Liver (tissue), 9 donors: ENCODE measurements around the gene SLC17A9. TPM values are rescaled to one million over a fixed set of nuclear protein-coding genes. Genes with fewer than 3 reads are reported as not detected.

Experiments used
- DNase-seq: peaks from one replicate; pipeline ENCODE4 v3.0.0-alpha.2; 2017; ENCODE audit warnings: low spot score
- H3K27ac ChIP-seq, 2 donors: one replicate each; pipeline ENCODE4 v1.7.0; 2013; ENCODE audit warnings: inconsistent platforms in 2 of 2, low read length in 2 of 2, control low read depth in 1 of 2, low read depth in 1 of 2, mild to moderate bottlenecking in 1 of 2
- H3K27me3 ChIP-seq, 4 donors: one replicate each; pipeline versions ENCODE4 v1.6.1 to v1.7.0; 2013; ENCODE audit warnings: low read length in 3 of 4, inconsistent platforms in 1 of 4, mild to moderate bottlenecking in 1 of 4, moderate library complexity in 1 of 4; ENCODE audit not compliant: control insufficient read depth in 4 of 4, insufficient read depth in 4 of 4
- H3K36me3 ChIP-seq, 4 donors: one replicate each; pipeline versions ENCODE4 v1.6.1 to v1.7.0; 2013; ENCODE audit warnings: low read length in 3 of 4, mild to moderate bottlenecking in 3 of 4, low read depth in 1 of 4, moderate library complexity in 1 of 4; ENCODE audit not compliant: control insufficient read depth in 4 of 4, insufficient read depth in 3 of 4
- H3K4me1 ChIP-seq, 4 donors: one replicate each; pipeline versions ENCODE4 v1.6.1 to v1.7.0; 2013; ENCODE audit warnings: low read length in 3 of 4, mild to moderate bottlenecking in 3 of 4, moderate library complexity in 1 of 4; ENCODE audit not compliant: control insufficient read depth in 4 of 4, insufficient read depth in 4 of 4
- H3K4me3 ChIP-seq, 3 donors: one replicate each; pipeline versions ENCODE4 v1.6.1 to v1.7.0; 2013; ENCODE audit warnings: low read length in 3 of 3, control low read depth in 1 of 3, low read depth in 1 of 3, mild to moderate bottlenecking in 1 of 3
- H3K9ac ChIP-seq, 2 donors: one replicate each; pipeline ENCODE4 v1.7.0; 2013; ENCODE audit warnings: low read length in 2 of 2, mild to moderate bottlenecking in 2 of 2, moderate library complexity in 2 of 2, control low read depth in 1 of 2, low read depth in 1 of 2
- H3K9me3 ChIP-seq, 4 donors: one replicate each; pipeline versions ENCODE4 v1.6.1 to v1.7.0; 2013; ENCODE audit warnings: low read length in 3 of 4; ENCODE audit not compliant: control insufficient read depth in 4 of 4
- CTCF ChIP-seq: fragments of 150-350 bp; IDR thresholded peaks from 2 replicates; pipeline ENCODE4 v1.5.1; 2017; ENCODE audit warnings: improper control_type of control experiment, low read depth, low read length; ENCODE audit not compliant: missing input control
- FOXA1 ChIP-seq: IDR thresholded peaks from 2 replicates; pipeline ENCODE4 v1.6.1; 2016; ENCODE audit warnings: antibody characterized with exemption
- FOXA2 ChIP-seq: IDR thresholded peaks from 2 replicates; pipeline ENCODE4 v1.6.1; 2016; ENCODE audit warnings: antibody characterized with exemption
- GABPA ChIP-seq, 2 donors: IDR thresholded peaks in 1 of 2; conservative IDR thresholded peaks in 1 of 2; 2 replicates each; pipeline ENCODE4 v1.6.1; 2016; ENCODE audit warnings: antibody characterized with exemption in 2 of 2, mild to moderate bottlenecking in 1 of 2, moderate library complexity in 1 of 2
- HNF4A ChIP-seq, 2 donors: conservative IDR thresholded peaks; 2 replicates each; pipeline ENCODE4 v1.6.1; 2016; ENCODE audit warnings: antibody characterized with exemption in 2 of 2, mild to moderate bottlenecking in 2 of 2
- HNF4G ChIP-seq: IDR thresholded peaks from 2 replicates; pipeline ENCODE4 v1.6.1; 2016; ENCODE audit warnings: antibody characterized with exemption
- MAX ChIP-seq: IDR thresholded peaks from 2 replicates; pipeline ENCODE4 v1.6.1; 2016; ENCODE audit warnings: antibody characterized with exemption
- NR2F2 ChIP-seq: IDR thresholded peaks from 2 replicates; pipeline ENCODE4 v1.6.1; 2016; ENCODE audit warnings: antibody characterized with exemption
- RAD21 ChIP-seq, 2 donors: IDR thresholded peaks; 2 replicates each; pipeline ENCODE4 v1.6.1; 2016; ENCODE audit warnings: antibody characterized with exemption in 2 of 2, mild to moderate bottlenecking in 2 of 2
- REST ChIP-seq: IDR thresholded peaks from 2 replicates; pipeline ENCODE4 v1.6.1; 2016; ENCODE audit warnings: antibody characterized with exemption, mild to moderate bottlenecking
- SP1 ChIP-seq: IDR thresholded peaks from 2 replicates; pipeline ENCODE4 v1.6.1; 2018; ENCODE audit warnings: antibody characterized with exemption, mild to moderate bottlenecking
- TAF1 ChIP-seq: conservative IDR thresholded peaks from 2 replicates; pipeline ENCODE4 v1.6.1; 2016; ENCODE audit warnings: antibody characterized with exemption, mild to moderate bottlenecking
- YY1 ChIP-seq: IDR thresholded peaks from 2 replicates; pipeline ENCODE4 v1.6.1; 2016; ENCODE audit warnings: antibody characterized with exemption, mild to moderate bottlenecking
- WGBS: extraction: QIAGEN DNeasy Blood & Tissue Kit; methylation state at CpG from one replicate; pipeline ENCODE4 v1.1.7; 2013; 5-methylcytosine and 5-hydroxymethylcytosine counted together
- polyA plus RNA-seq, 2 donors: library from polyadenylated mRNA; stranded (reverse) in 1 of 2; unstranded in 1 of 2; fragments of 200-250 nt in 1 of 2; fragments of >200 nt in 1 of 2; fragmentation: Nextera tagmentation in 1 of 2; extraction: Ambion mirVana in 1 of 2; gene quantifications; one replicate each; pipeline versions ENCODE4 v1.2.1 to v1.2.3, GENCODE V29; 2013 to 2015
- total RNA-seq, 2 donors: library from RNA; depleted of rRNA; stranded (reverse); fragments of >200 nt; gene quantifications; one replicate each; pipeline ENCODE4 v1.2.3, GENCODE V29; 2014
- donor health status: healthy.
- donor health status: healthy.
- donor health status: healthy.
- donor health status: healthy.
- donor health status: healthy.

The SLC17A9 gene
- total and polyA plus RNA-seq, 4 donors = 16.0 to 138 (median 64.6) TPM

GRCh38 chr20:62961310-62961783 is 8.8 kb downstream of the SLC17A9 start:
- 90% methylated on average over 19 of the region's 19 CpGs for WGBS
- Histone ChIP-seq H3K9me3 (no peaks in the 10 kb centered on the region), H3K4me3 (no peak overlapping the region), H3K4me1 (peaks cover 2 to 12% (median 9%) of the 10 kb centered on the region in 4 donors), H3K36me3 (peaks cover 30 to 81% (median 35%) of the 10 kb centered on the region in 4 donors), H3K27me3 (no peaks in the 10 kb centered on the region), H3K9ac (no peak overlapping the region), H3K27ac (no peak overlapping the region)
- DNase-seq = no peak
- no peak for TF ChIP-seq CTCF
- no peak for TF ChIP-seq REST
- no peak for TF ChIP-seq SP1
- no peak for TF ChIP-seq TAF1
- TF ChIP-seq NR2F2 = no peak
- no peak for TF ChIP-seq RAD21 (IDR thresholded peaks at IDR 0.05)

- no peak for DNase-seq
- H3K27me3 ChIP-seq = no peaks in the 10 kb centered on the region
- H3K9me3 ChIP-seq = no peaks in the 10 kb centered on the region
- no peak overlapping the region for H3K27ac ChIP-seq
- no peak for TF ChIP-seq YY1
- no peak for TF ChIP-seq FOXA2
- TF ChIP-seq MAX = no peak
- TF ChIP-seq RAD21 (IDR thresholded peaks at IDR 0.05) = no peak
- TF ChIP-seq FOXA1 = no peak
- TF ChIP-seq TAF1 = no peak
- peaks cover 30 to 84% (median 35%) of the 10 kb centered on the region in 4 donors for H3K36me3 ChIP-seq
- H3K4me3 ChIP-seq = no peak overlapping the region
- WGBS = 91% methylated on average over 8 of the region's 8 CpGs
- H3K4me1 ChIP-seq = peaks cover 2 to 7% (median 5%) of the 10 kb centered on the region in 4 donors
- no peak overlapping the region for H3K9ac ChIP-seq
Observed at GRCh38 chr20:62961799-62962198, 9.3 kb downstream of the SLC17A9 start.

GRCh38 chr20:62962221-62962879 is 9.8 kb downstream of the SLC17A9 start:
- peaks cover 32 to 82% (median 33%) of the 10 kb centered on the region in 4 donors for H3K36me3 ChIP-seq
- TF ChIP-seq YY1 (no peak), HNF4G (no peak), FOXA2 (no peak), CTCF (no peak), GABPA (IDR thresholded peaks at IDR 0.05 in 1 of 2, conservative IDR thresholded peaks at IDR 0.05 in 1 of 2) (no peak), FOXA1 (no peak), HNF4A (conservative IDR thresholded peaks at IDR 0.05) (no peak)
- H3K27ac ChIP-seq = no peak overlapping the region
- no peaks in the 10 kb centered on the region for H3K9me3 ChIP-seq
- no peak overlapping the region for H3K9ac ChIP-seq
- DNase-seq = no peak
- H3K4me3 ChIP-seq = no peak overlapping the region
- 94% methylated on average over 30 of the region's 30 CpGs for WGBS
- H3K4me1 ChIP-seq = peaks cover 0 to 7% (median 1%) of the 10 kb centered on the region in 4 donors
- no peaks in the 10 kb centered on the region for H3K27me3 ChIP-seq
